GM18511 (cell line): ENCODE results near the gene TBC1D17.
A peak's percentile ranks its signal among the peaks of the same experiment; 100 is the strongest.

Experiments
- ATAC-seq: cut with Tn5 transposase; IDR thresholded peaks from one replicate; pipeline ENCODE4 v1.9.1; 2021; ENCODE audit warnings: mild to moderate bottlenecking, moderate library complexity; ENCODE audit not compliant: unreplicated experiment

TBC1D17 gene

GRCh38 chr19:49875177-49875576, 2.3 kb upstream of the TBC1D17 start:
- ATAC-seq = no peak

GRCh38 chr19:49875857-49876421, 1.6 kb upstream of the TBC1D17 start:
- ATAC-seq = no peak

GRCh38 chr19:49876422-49877019, 981 bp upstream of the TBC1D17 start:
- peak; percentile 53 for ATAC-seq

GRCh38 chr19:49877879-49878743, 609 bp downstream of the TBC1D17 start:
- ATAC-seq = peak; percentile 55

- ATAC-seq = no peak
Observed at GRCh38 chr19:49878744-49879070, 1.2 kb downstream of the TBC1D17 start.

GRCh38 chr19:49879243-49879963, 1.9 kb downstream of the TBC1D17 start:
- no peak for ATAC-seq

GRCh38 chr19:49880162-49880869, 2.8 kb downstream of the TBC1D17 start:
- no peak for ATAC-seq

- ATAC-seq = no peak
Observed at GRCh38 chr19:49881186-49881585, 3.7 kb downstream of the TBC1D17 start.

- ATAC-seq = no peak
Observed at GRCh38 chr19:49881672-49882394, 4.3 kb downstream of the TBC1D17 start.

GRCh38 chr19:49882643-49883042, 5.1 kb downstream of the TBC1D17 start:
- ATAC-seq = no peak

- ATAC-seq = no peak
Observed at GRCh38 chr19:49883094-49883493, 5.6 kb downstream of the TBC1D17 start.

- no peak for ATAC-seq
Observed at GRCh38 chr19:49884109-49884508, 6.6 kb downstream of the TBC1D17 start.

- ATAC-seq = no peak
Observed at GRCh38 chr19:49884760-49885159, 7.3 kb downstream of the TBC1D17 start.

GRCh38 chr19:49887037-49887664, 9.6 kb downstream of the TBC1D17 start:
- no peak for ATAC-seq

GRCh38 chr19:49887665-49888509, 10.4 kb downstream of the TBC1D17 start:
- no peak for ATAC-seq

- no peak for ATAC-seq
Observed at GRCh38 chr19:49888510-49888824, 11.0 kb downstream of the TBC1D17 start.

- ATAC-seq = no peak
Observed at GRCh38 chr19:49889038-49889686, 11.7 kb downstream of the TBC1D17 start.

GRCh38 chr19:49889687-49890348, 12.3 kb downstream of the TBC1D17 start:
- no peak for ATAC-seq
